ENCODE results near the gene CHST10.
"Not testable (repeated sequence)": the region's sequence is repeated elsewhere in the genome, so short reads cannot be mapped to it uniquely, and the experiment has no call there.

CHST10 gene

DNA sequence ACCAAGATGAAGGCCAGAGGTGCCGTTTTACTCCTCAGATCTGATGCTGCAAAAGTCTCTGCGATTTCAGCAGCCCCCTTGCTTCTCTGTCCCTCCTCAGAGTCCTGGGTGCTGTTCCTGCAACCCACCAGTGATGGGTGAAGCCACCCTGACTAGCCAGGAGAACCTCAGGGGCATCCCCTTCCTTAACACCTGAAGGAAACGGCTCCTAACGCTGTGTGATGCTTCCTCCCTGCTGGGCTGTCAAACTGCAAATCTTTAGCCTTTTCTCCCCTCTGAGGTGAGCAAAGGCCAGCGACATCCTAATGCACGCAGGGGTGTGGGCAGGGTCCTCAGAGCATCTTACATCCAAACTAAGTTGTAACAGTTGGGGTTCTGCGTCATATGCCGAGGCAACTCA, 24.8 kb downstream of the CHST10 start:
- no peak for DNase-seq (ENCODE audit: low spot score)

DNA sequence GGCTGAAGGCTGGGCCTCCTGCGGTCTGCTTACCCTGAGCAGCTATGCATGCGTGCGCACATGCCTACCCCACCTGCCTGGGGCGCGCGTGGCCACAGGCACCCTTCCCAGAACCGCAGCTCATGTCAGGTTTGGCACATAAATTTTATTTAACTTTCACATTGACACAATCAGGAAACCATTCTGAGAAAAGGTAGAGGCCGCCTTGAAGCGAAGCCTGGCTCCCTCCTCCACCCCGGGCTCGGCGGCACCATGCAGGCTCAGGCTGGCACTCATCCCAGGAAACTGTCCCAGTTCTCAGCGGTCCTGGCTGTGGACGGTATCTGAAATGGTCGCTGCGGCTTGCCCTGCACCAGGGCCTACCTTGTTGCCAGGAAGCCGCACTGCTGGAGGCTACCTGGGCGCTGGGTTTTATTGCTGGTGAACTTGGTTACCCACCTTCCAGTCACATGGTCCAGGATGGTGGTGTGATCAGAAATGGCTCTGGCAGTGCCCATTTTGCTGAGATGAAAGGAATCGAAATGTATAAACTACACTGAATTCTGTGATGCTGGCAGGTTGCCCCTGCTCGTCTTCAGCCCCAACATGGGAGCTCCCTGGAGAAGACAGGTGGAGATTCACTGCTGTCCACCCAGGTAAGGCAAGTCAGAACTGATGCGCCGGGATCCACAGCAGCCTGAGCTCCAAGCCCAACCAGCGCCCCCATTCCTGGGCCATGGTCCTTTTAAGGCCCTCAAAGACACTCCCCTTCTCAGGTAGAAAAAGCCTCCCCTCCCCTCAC, 25.5 kb downstream of the CHST10 start:
- no peak for DNase-seq (ENCODE audit: low spot score)

DNA sequence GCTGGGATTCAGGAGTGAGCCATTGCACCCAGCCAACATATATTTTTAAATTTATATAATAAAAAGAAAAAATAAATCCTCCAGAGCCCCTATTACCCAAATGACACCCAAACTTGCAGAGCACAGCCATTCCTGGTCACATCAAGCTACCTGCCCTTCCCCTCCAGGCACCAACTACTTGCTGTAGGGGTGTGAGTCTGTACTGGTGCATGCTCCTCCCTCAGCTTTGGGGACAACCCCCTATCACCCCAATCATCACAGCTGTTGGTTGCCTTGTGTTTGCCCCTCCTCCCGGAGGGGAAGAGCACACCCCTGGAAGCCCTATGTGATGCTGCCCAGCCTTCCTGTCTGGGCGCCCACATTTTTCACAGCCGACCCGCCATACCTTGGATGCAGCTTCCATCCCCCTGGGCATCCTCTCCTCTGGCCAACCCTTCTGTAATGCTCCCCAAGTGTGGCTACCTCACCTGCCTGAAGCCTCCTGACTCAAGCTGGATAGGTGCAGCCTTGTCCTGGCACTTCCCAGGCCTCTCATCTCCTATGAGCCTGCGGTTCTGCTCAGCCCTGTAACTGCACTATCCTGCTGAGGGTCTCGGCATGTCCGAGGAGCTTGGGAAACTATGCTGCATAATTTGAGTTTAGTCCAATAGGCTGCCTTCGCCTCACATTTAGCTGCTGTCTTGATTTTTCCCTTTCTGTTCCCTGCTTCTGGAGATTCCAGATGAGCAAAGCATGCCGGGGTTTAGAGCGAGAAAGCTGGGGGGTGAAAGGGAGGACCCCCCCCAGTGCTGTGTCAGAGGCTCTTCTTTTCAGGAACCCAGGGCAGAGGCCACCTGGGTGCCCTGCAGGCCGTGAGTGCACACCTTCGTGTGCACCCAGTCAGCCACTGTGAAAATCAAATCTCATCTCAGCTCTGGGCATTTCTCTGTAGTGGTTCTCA, 27.2 kb downstream of the CHST10 start:
- no peak for DNase-seq (ENCODE audit: low spot score)

DNA sequence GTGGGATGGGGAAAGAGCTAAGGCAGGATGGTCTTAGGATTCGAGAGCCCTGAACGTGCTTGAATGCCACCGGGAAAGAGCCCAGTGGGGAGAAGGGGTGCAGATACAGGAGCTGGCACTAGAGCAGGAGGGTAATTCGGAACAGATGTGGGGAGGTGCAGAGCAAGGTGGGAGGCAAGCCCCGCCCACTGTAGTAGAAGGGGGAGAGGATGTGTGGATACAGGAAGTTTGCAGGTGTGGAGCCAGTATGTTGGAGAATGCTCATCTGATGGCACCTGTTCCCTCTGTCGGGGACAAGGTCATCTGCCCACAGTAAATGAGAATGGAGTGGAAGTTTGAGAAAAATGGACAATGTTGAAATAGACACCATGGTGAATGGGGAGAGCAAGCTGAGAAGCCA, 28.8 kb downstream of the CHST10 start:
- DNase-seq (ENCODE audit: low spot score): no peak

DNA sequence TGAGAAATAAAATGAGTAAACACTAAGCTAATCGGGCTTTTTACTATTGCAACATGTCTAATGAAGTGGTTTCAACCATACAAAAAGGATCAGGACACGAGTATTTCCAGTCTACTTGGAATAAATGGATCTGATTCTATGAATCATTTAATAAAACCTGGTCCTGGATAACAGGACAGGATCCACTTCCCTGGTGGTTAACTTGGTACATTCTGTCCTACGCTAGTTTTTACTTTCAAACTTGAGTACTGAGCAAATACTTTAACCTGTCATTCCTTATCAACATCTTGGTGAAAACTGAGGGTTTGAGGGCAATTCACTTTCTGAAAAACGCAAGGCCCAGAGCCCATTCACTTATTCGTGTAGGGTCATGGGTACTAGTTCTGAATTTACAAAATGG, 33.5 kb downstream of the CHST10 start:
- no peak for DNase-seq (ENCODE audit: low spot score)

DNA sequence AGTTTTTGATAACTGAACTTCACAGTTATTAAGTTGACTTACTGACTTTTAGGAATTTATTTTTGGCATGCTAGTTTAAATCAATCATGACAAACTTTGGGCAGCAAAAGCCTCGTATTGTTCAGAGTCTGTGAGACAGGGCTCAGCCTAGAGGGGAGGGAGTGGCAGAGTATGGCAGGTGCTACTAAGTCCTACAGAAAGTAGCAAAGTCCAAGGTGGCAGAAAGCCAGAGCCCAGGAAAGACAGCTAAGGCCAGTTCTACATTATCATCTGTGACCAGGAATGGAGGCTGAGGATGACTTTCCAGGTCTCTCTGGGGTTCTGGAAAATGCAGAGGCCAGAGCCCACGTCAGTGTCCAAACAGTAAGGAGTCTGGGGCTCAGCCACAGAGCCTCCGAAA, 34.2 kb downstream of the CHST10 start:
- DNase-seq (ENCODE audit: low spot score): no peak

DNA sequence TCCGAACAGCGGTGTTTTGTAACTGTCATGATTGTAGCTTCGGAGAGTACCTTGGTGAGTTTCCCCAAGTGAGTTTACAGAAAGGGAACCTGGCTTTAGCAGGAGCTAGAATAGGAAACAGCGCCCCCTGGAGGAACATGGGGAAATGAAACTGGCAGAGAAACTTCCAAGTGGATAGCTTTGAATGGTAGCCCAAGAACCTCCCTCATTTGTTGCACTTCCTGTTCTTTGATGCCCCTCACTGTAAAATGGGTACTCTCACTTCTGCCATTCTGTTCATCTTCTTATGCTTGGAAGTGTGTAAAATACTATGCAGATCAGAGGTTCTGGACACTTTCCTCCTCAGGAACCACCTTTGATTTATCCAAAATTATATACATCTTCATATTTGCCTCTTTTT, 36.2 kb downstream of the CHST10 start:
- peak; percentile 57 for DNase-seq (ENCODE audit: low spot score)

DNA sequence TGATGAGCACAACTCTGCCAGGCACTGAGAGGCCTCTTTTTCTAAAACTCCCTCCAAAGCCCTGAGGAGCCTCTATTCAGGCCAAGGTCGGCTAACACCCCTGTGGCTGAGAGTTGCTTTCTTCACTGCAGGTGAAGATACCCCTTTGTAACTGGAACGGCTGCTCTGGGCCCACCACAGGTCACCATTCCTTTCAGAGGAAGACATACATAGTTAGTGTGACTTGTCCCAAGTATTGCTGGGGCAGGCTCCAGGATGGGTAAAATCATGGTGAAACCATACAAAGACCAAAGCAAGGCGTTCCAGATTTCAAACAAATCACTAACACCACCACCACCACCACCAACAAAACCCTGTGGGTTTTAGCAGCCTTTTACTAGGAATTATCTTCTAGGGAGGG, 36.8 kb downstream of the CHST10 start:
- DNase-seq (ENCODE audit: low spot score): no peak

DNA sequence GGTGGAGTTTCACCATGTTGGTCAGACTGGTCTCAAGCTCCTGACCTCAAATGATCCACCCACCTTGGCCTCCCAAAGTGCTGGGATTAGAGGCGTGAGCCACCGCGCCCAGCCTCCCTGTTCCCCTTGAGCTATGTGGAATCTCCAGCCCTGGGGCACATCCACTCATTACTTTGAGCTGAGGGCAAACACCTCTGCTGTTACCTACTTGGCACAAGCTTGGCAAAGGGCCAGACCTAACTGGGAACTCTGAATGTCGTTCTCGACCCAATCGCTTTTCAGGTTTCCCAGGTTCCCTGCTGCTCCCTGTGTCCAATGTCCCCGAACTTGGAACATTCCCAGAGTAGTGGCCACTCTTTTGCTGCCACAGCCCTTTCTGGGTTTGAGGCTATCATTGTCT, 40.6 kb downstream of the CHST10 start:
- DNase-seq (ENCODE audit: low spot score): no peak

DNA sequence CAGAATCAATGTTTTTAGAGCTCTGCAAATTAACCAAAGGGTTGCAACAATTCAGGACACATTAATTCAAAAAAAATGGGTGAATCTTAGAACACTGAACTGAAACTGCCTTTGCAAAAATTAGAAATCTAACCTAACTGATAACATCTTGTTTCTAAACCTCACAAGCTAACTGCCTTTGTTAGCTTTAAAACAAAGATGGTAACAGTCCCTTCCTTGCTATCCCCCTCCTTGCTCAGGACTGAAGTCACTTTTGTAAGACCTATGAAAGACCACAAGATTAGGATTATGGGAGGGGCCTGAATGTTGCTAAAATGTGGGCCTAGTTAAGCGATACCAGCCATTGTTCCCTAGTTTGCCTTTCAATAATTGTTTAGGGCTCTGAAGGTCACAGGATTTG, 50.3 kb downstream of the CHST10 start:
- no peak for DNase-seq (ENCODE audit: low spot score)

DNA sequence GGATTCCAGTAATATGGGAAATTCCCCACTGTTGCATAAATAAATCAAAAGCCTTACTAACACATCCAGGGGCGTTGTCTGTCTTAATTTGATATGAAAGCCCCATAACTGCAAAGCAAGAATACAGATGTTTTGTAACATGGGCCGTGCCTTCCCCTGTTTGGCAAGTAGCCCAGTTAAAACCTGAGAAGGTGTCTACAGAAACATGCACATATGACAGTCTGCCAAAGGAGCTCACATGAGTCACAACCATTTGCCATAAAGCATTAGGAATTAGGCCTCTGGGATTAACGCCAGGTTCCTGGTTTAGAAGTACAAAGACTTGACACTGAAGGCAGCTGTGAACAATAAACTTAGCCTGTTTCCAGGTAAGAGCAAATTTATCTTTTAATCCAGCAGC, 52.0 kb downstream of the CHST10 start:
- DNase-seq (ENCODE audit: low spot score): no peak

DNA sequence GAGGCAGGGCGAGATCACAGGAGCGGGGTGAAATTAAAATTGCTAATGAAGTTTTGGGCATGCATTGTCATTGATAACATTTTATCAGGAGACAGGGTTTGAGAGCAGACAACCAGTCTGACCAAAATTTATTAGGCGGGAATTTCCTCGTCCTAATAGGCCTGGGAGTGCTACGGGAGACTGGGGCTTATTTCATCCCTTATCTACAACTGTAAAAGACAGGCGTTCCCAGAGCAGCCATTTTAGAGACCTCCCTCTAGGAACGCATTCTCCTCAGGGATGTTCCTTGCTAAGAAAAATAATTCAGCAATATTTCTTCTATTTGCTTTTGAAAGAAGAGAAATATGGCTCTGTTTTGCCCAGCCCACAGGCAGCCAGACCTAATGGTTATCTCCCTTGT, 55.2 kb downstream of the CHST10 start:
- not testable (repeated sequence) for DNase-seq (ENCODE audit: low spot score)

DNA sequence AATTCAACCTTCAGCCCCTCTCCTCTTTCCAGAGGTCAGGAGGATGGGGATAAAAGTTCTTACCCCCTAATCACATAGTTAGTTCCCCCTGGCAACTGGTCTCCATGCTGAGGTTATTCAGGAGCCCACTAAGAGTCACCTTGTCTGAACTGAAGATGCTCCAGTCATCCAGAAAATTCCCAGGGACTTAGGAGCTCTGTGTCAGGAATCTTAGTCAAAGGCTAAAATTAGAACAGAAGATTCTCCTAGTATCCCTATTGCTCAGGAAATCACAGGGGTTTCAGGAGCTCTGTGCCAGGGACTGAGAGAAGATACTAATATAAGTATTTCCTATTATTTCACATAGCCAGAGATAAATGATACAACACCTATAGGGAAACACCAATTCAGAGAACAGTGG, 57.9 kb downstream of the CHST10 start:
- no peak for DNase-seq (ENCODE audit: low spot score)

DNA sequence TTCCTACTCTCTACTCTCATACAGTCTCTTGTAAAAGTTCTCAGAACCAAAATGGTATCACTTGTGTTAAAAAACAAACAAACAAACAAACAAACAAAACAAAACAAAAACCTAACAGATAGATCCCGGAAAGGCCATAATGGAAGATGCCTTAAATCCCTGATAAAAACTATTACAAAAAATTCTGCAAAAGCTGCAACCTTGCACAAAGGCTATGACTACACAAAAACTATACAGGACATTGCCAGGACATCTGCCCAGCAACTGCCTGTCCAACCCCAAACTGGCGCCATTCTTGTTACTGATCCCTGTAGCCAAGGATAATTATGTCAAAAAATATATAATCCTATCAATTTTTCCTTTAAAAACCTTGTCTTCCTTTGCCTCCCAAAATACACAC, 58.9 kb downstream of the CHST10 start:
- no peak for DNase-seq (ENCODE audit: low spot score)

DNA sequence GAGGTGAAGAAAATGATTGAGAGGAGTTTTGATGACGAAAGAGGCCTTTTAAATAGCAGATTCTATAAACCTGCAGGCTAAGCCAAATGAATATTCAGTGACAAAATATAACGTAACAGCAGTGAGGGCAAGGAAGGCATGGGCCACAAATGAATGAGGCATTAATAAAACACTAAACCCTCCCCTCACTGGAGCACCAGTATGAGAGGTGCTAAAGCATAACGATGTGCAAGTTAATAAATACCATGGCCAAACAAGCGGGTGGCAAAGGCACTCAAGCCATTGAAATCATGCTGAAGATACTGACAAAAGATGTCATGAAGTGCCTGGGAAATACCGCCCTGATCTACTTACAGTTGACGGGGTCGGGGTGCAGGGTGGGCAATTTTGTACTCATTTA, 64.9 kb downstream of the CHST10 start:
- no peak for DNase-seq (ENCODE audit: low spot score)

DNA sequence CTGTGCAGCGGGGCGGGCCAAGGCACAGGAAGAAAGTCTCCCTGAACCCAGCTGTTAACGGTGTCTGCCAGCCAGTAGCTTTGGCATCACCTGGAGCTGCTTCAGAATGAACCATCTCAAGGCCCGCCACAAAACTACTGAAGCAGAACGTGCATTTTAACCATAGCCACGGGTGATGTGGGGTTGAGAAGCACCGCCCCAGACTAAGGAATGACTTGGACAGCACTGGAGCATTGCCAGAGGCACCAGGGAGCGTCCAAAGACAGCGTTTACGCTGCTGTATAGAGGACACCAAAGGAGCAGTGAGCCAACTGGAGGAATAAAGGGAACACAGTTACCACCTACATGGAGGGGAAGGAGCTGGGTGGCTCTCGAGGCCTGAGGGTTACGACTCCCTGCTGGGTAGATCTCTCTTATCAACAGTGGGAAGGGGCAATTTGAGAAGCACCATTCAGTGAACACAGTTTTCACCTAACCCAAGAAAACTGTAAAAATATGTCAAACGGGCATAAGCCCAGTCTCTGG, 66.7 kb downstream of the CHST10 start:
- DNase-seq (ENCODE audit: low spot score): no peak

DNA sequence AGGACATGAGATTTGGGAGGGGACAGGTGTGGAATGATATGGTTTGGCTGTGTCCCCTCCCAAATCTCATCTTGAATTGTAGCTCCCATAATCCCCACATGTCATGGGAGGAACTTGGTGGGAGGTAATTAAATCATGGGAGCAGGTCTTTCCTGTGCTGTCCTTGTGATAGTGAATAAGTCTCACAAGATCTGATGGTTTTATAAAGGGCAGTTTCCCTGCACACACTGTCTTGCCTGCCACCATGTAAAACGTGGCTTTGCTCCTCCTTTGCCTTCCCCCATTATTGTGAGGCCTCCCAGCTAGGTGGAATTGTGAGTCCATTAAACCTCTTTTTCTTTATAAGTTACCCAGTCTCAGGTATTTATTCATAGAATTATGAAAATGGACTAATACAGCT, 72.3 kb downstream of the CHST10 start:
- not testable (repeated sequence) for DNase-seq (ENCODE audit: low spot score)

DNA sequence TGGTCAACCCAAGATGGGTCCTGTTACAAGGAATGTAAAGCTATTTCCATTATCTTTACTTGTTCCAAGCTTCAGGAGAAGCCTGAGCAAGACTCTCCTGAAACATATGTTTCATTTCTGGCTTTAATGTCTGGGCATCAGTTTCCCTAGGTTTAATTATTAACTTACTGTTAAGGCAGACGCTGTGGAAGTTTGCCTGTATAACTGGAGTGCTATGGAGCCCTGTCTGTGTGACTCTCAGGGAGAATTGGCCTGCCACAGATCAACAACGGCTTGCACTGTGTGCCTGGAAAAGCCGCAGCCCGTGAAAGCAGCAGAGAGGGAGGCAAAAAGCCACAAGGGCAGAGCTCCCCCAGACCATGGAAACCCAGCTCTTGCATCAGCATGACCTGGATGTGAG, 73.0 kb downstream of the CHST10 start:
- DNase-seq (ENCODE audit: low spot score): no peak

DNA sequence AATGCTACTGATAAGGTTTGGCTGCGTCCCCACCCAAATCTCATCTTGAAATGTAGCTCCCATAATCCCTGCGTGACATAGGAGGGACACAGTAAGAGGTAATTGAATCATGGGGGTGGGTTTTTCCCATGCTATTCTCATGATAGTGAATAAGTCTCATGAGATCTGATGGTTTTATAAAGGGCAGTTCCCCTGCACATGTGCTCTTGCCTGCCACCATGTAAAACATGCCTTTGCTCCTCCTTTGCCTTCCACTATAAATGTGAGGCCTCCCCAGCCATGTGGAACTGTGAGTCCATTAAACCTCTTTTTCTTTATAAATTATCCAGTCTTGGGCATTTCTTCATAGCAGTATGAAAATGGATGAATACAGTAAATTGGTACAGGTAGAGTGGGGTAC, 75.0 kb downstream of the CHST10 start:
- DNase-seq (ENCODE audit: low spot score): not testable (repeated sequence)
